Uterus (tissue), 4 donors: Measurements from ENCODE around the gene ITGA11. TPM values are rescaled to one million over a fixed set of nuclear protein-coding genes. Genes with fewer than 3 reads are reported as not detected.

ENCODE experiments used
- DNase-seq, 2 donors: peaks; one replicate each; pipeline ENCODE4 v3.0.0-alpha.2; 2019 to 2020
- H3K27ac ChIP-seq, 2 donors: fragments of 200-600 bp; sonication (generic); 1 replicate in 1 of 2; 2 replicates in 1 of 2; pipeline ENCODE4 v1.5.1; 2016 to 2018
- H3K27me3 ChIP-seq, 2 donors: fragments of 200-600 bp; sonication (generic); one replicate each; pipeline ENCODE4 v1.5.1; 2018 to 2019; ENCODE audit warnings: control low read depth in 1 of 2
- H3K36me3 ChIP-seq, 2 donors: fragments of 200-600 bp; sonication (generic); one replicate each; pipeline ENCODE4 v1.5.1; 2019; ENCODE audit warnings: control low read depth in 1 of 2
- H3K4me1 ChIP-seq, 2 donors: fragments of 200-600 bp; sonication (generic); one replicate each; pipeline ENCODE4 v1.5.1; 2018 to 2019; ENCODE audit warnings: control low read depth in 1 of 2
- H3K4me3 ChIP-seq, 2 donors: fragments of 200-600 bp; sonication (generic); 1 replicate in 1 of 2; 2 replicates in 1 of 2; pipeline ENCODE4 v1.5.1; 2018 to 2019; ENCODE audit warnings: mild to moderate bottlenecking in 1 of 2
- H3K9me3 ChIP-seq, 2 donors: fragments of 200-600 bp; sonication (generic); one replicate each; pipeline ENCODE4 v1.5.1; 2019; ENCODE audit warnings: control low read depth in 1 of 2
- POLR2A ChIP-seq, 2 donors: fragments of 450-650 bp; IDR thresholded peaks; one replicate each; pipeline ENCODE4 v1.6.1; 2016; ENCODE audit warnings: antibody characterized with exemption in 2 of 2, mild to moderate bottlenecking in 1 of 2, moderate library complexity in 1 of 2
- intact Hi-C: fragments of 100-400 bp; cut with DNase I; formaldehyde crosslinking; loops from one replicate; pipeline ENCODE4 v1.15.1; 2023; ENCODE audit warnings: low total_unique reads
- total RNA-seq, 4 donors: library from RNA; depleted of rRNA in 3 of 4; stranded (reverse); fragments of >200 nt in 3 of 4; gene quantifications; one replicate each; pipeline versions ENCODE4 v1.1.0 to v1.2.4, GENCODE V29; 2014 to 2023
- TF ChIP-seq, protein P1 (sequence below), 4 experiments: fragments of 200-600 bp in 2 of 4; fragments of 450-650 bp in 2 of 4; sonication (generic) in 2 of 4; IDR thresholded peaks; one replicate each; pipeline ENCODE4 v1.5.1; 2016 to 2019; ENCODE audit warnings: antibody characterized with exemption in 4 of 4, mild to moderate bottlenecking in 2 of 4, moderate library complexity in 1 of 4
- donor health status: DM: yes; HTN: yes; CAD: no.

Gene ITGA11
- total RNA-seq, 4 donors from 2014 or later = 37.3 to 106 (median 61.1) TPM

DNA sequence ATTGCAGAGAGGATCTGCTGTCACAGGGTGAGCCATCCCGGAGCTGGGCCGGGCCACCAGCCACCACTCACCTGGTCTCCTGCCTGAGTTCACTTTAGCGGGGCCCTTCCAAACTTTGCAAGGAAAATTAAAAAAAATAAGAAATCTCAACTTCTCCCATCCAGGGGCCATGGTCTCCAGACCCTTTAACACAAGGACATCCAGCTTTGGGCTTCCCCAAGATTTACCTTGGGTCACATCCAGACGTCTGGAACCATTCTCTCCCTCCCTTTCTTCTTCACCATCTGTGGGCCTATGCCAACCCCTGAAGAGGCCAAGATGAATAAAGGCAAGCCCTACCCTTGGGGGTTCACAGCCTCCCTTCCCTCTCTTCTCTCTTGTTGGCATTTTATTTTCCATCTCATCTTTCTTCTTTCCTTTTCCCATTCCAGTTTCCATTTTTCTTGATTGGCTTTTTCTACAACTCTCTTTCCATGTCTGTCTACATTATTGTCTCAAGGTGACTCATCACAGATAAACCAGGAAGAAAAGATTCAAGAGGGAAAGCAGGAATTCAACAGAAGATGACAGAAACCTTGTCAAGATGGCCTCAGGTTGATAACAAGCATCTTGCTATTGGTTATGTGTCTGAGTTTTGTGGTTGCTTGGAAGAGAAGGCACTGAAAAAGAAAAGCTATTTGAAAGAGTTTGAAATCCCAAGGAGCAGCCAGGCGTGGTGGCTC, 49.5 kb downstream of the ITGA11 start:
- intact Hi-C loops = no loop called here
- no peaks in the 10 kb centered on the region for H3K27me3 ChIP-seq
- H3K4me3 ChIP-seq = no peak overlapping the region
- peak overlapping the region; percentile 78 to 84 for H3K27ac ChIP-seq
- TF ChIP-seq POLR2A (IDR thresholded peaks at IDR 0.05) = no peak
- TF ChIP-seq, protein P1, sequence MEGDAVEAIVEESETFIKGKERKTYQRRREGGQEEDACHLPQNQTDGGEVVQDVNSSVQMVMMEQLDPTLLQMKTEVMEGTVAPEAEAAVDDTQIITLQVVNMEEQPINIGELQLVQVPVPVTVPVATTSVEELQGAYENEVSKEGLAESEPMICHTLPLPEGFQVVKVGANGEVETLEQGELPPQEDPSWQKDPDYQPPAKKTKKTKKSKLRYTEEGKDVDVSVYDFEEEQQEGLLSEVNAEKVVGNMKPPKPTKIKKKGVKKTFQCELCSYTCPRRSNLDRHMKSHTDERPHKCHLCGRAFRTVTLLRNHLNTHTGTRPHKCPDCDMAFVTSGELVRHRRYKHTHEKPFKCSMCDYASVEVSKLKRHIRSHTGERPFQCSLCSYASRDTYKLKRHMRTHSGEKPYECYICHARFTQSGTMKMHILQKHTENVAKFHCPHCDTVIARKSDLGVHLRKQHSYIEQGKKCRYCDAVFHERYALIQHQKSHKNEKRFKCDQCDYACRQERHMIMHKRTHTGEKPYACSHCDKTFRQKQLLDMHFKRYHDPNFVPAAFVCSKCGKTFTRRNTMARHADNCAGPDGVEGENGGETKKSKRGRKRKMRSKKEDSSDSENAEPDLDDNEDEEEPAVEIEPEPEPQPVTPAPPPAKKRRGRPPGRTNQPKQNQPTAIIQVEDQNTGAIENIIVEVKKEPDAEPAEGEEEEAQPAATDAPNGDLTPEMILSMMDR (IDR thresholded peaks at IDR 0.05) = no peak
- no peaks in the 10 kb centered on the region for H3K9me3 ChIP-seq
- DNase-seq = peak; percentile 8 to 13
- no peaks in the 10 kb centered on the region for H3K4me1 ChIP-seq
- H3K36me3 ChIP-seq = no peaks in the 10 kb centered on the region

DNA sequence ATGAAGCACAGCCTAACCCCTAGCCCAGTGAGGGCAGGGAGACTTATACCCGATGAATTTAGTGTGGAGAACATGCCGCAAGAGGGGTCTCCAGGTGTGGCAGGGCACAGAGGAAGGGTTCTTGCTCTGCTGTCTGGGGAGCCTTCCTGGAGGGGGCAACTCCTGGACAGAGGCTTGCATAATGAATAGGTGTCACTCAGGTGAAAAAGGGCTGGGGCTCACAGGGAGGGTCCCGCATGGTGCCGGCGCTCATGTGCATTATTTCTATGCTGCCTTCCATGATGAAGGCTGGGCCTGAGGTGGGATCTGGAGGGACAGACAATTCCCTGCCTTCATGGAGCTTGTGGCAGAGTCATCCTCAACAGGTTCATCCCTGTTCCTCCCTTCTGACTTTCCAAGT, 51.5 kb downstream of the ITGA11 start:
- peak in 1 of 2 donors; percentile 8 for DNase-seq

DNA sequence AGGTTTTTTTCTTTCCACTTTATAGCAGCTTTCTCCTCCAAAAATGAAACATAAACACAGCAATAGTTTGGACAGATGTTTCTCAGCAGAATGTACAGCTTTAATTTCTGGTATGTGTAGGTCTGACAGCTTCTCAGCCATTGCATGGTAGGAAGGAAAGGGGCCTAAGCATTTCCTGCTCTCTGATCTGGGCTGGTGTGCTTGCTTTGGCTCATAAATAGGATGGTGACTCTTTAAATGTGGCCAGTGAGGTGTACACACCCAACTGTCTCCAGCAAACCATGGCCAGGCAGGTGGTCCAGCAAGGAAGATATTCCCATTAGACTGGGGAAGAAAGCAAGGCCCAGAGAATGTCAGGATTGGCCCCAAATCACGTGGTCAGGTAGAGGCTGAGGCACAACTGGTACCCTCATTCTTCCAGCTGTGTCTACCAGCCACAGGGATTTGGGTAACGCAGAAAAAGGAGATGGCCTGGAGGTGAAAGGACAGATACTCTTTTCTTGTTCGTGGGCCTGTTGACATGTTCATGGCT, 52.1 kb downstream of the ITGA11 start:
- H3K36me3 ChIP-seq = no peaks in the 10 kb centered on the region
- H3K4me3 ChIP-seq = no peak overlapping the region
- TF ChIP-seq, protein P1 (IDR thresholded peaks at IDR 0.05) = no peak
- H3K4me1 ChIP-seq = no peaks in the 10 kb centered on the region
- no peaks in the 10 kb centered on the region for H3K9me3 ChIP-seq
- peak overlapping the region in 1 of 2 donors; percentile 19 for H3K27ac ChIP-seq
- peak in 1 of 2 donors; percentile 7 for DNase-seq
- intact Hi-C loops = no loop called here
- H3K27me3 ChIP-seq = no peaks in the 10 kb centered on the region

More for the DNA sequence above, 51.5 kb downstream of the ITGA11 start:
- no peak for TF ChIP-seq POLR2A (IDR thresholded peaks at IDR 0.05)
- TF ChIP-seq, protein P1 (IDR thresholded peaks at IDR 0.05) = no peak
- Histone ChIP-seq H3K4me1 (no peaks in the 10 kb centered on the region), H3K9me3 (no peaks in the 10 kb centered on the region), H3K4me3 (no peak overlapping the region), H3K36me3 (no peaks in the 10 kb centered on the region), H3K27me3 (no peaks in the 10 kb centered on the region), H3K27ac (peak overlapping the region in 1 of 2 donors; percentile 84)
- intact Hi-C loops = no loop called here

DNA sequence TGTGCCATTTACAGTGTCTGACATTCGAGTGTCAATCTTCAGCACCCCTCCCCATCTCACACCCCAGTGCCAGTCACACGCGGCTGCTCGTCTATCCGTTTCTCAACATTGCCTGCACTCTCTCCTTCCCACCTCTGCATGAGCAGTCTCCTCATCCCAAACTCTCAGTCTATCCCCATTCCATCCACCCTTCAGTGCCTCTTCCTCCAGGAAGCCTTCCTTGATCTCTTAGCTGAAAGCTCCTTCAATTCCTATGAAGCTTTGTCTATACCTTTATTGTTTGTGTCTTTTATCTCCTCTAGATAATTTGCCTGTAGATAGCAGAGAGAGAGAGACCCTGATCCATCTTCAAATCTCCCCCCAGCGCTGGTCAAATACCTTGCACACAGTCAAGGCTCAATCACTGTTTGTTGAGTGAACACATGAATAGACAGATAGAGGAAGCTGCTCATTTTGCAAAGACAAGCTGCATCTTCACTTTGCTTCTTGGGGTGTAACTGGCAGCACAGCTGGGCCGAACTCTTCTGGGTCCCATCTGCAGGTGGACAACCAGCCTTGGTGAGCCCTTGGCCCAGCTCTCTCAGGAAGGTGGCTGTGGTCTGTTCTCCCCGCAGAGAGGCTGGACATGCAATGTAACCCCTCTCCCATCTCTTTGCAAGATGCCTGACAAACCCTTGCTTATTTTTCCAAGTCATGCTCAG, 52.8 kb downstream of the ITGA11 start:
- peak in 1 of 2 donors; percentile 3 for DNase-seq
- intact Hi-C loops = no loop called here
- no peaks in the 10 kb centered on the region for H3K4me1 ChIP-seq
- TF ChIP-seq, protein P1 (IDR thresholded peaks at IDR 0.05) = no peak
- no peak for TF ChIP-seq POLR2A (IDR thresholded peaks at IDR 0.05)
- no peak overlapping the region for H3K4me3 ChIP-seq
- H3K27ac ChIP-seq = no peak overlapping the region
- no peaks in the 10 kb centered on the region for H3K27me3 ChIP-seq
- H3K9me3 ChIP-seq = no peaks in the 10 kb centered on the region
- H3K36me3 ChIP-seq = no peaks in the 10 kb centered on the region

DNA sequence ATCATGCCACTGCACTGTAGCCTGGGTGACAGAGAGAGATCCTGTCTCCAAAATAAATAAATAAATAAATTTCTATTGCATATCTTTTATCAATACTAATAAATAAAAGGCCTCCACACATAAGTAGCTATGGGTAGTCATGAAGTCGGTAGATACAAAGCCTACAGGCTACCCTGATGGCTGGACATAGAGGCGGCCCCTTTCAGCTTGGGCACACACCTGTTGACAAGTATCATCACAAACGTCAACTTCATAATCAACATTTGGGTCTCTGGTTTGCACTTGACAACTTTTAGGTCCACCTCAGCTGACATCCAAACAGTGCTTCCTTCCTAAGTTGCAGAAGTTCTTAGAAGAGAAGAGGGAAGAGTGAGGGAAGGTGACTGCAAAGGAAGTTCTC, 53.4 kb downstream of the ITGA11 start:
- H3K36me3 ChIP-seq = no peaks in the 10 kb centered on the region
- peak in 1 of 2 donors; percentile 2 for DNase-seq
- H3K4me1 ChIP-seq = no peaks in the 10 kb centered on the region
- no peak overlapping the region for H3K27ac ChIP-seq
- TF ChIP-seq POLR2A (IDR thresholded peaks at IDR 0.05) = no peak
- TF ChIP-seq, protein P1 (IDR thresholded peaks at IDR 0.05) = no peak
- intact Hi-C loops = no loop called here
- H3K27me3 ChIP-seq = no peaks in the 10 kb centered on the region
- no peaks in the 10 kb centered on the region for H3K9me3 ChIP-seq
- no peak overlapping the region for H3K4me3 ChIP-seq
